GM23338 (cell line): ENCODE results near the gene BMAL1. TPM values are rescaled to one million over a fixed set of nuclear protein-coding genes. Genes with fewer than 3 reads are reported as not detected.

Experiments
- ATAC-seq: fragments of 200-7000 bp; cut with Tn5 transposase; 3 replicates; pipeline ENCODE4 v1.9.1; 2020
- DNase-seq: peaks from one replicate; pipeline ENCODE4 v3.0.0-alpha.2; 2015; ENCODE audit warnings: low spot score
- H2AFZ ChIP-seq: fragments of 200-600 bp; sonication (generic); 2 replicates; pipeline ENCODE4 v1.8.0; 2016; ENCODE audit warnings: antibody characterized with exemption, mild to moderate bottlenecking, moderate library complexity
- H3F3A ChIP-seq: fragments of 200-600 bp; sonication (generic); replicated peaks from 2 replicates; pipeline ENCODE4 v1.8.0; 2017; ENCODE audit warnings: antibody characterized with exemption, mixed run types, low read depth
- H3K27ac ChIP-seq: fragments of 200-600 bp; sonication (generic); 2 replicates; pipeline ENCODE4 v1.6.1; 2016; ENCODE audit warnings: low read depth
- H3K27me3 ChIP-seq: fragments of 200-600 bp; sonication (generic); 2 replicates; pipeline ENCODE4 v1.8.0; 2016; ENCODE audit warnings: mild to moderate bottlenecking, mixed run types, moderate library complexity; ENCODE audit not compliant: insufficient read depth
- H3K36me3 ChIP-seq: fragments of 200-600 bp; sonication (generic); 2 replicates; pipeline ENCODE4 v1.8.0; 2016; ENCODE audit warnings: mild to moderate bottlenecking; ENCODE audit not compliant: insufficient read depth
- H3K4me1 ChIP-seq: fragments of 200-600 bp; sonication (generic); 2 replicates; pipeline ENCODE4 v1.8.0; 2016; ENCODE audit warnings: mild to moderate bottlenecking, moderate library complexity; ENCODE audit not compliant: insufficient read depth
- H3K4me2 ChIP-seq: fragments of 200-600 bp; sonication (generic); 2 replicates; pipeline ENCODE4 v1.7.1; 2017; ENCODE audit warnings: mixed run types
- H3K4me3 ChIP-seq: fragments of 200-600 bp; sonication (generic); 2 replicates; pipeline ENCODE4 v1.6.1; 2016; ENCODE audit warnings: mixed run types
- H3K79me2 ChIP-seq: fragments of 200-600 bp; sonication (generic); replicated peaks from 2 replicates; pipeline ENCODE4 v1.8.0; 2017; ENCODE audit warnings: mild to moderate bottlenecking; ENCODE audit not compliant: insufficient read depth
- H3K9me2 ChIP-seq: fragments of 200-600 bp; sonication (generic); 2 replicates; pipeline ENCODE4 v1.8.0; 2017; ENCODE audit not compliant: insufficient read depth
- H4K20me1 ChIP-seq: fragments of 200-600 bp; sonication (generic); replicated peaks from 2 replicates; pipeline ENCODE4 v1.8.0; 2017; ENCODE audit warnings: mild to moderate bottlenecking; ENCODE audit not compliant: insufficient read depth
- H3K27ac Mint-ChIP-seq: 2 replicates; pipeline ENCODE4 v1.8.0; 2020; ENCODE audit warnings: inconsistent platforms, mild to moderate bottlenecking, moderate library complexity, mixed read lengths
- H3K27me3 Mint-ChIP-seq: 3 replicates; pipeline ENCODE4 v1.8.0; 2022; ENCODE audit warnings: low read depth, mild to moderate bottlenecking, moderate library complexity, mixed read lengths, inconsistent platforms; ENCODE audit not compliant: insufficient read depth, poor library complexity
- H3K36me3 Mint-ChIP-seq: 3 replicates; pipeline ENCODE4 v1.8.0; 2021; ENCODE audit warnings: low read depth, mild to moderate bottlenecking, inconsistent platforms, moderate library complexity, mixed read lengths
- H3K4me1 Mint-ChIP-seq: 3 replicates; pipeline ENCODE4 v1.8.0; 2020; ENCODE audit warnings: mild to moderate bottlenecking, inconsistent platforms, mixed read lengths
- H3K4me3 Mint-ChIP-seq: 3 replicates; pipeline ENCODE4 v1.8.0; 2021; ENCODE audit warnings: moderate library complexity, mild to moderate bottlenecking, inconsistent platforms, mixed read lengths
- H3K9me3 Mint-ChIP-seq: 3 replicates; pipeline ENCODE4 v1.8.0; 2020; ENCODE audit warnings: moderate library complexity, mild to moderate bottlenecking, inconsistent platforms, mixed read lengths
- CREB1 ChIP-seq: fragments of 250-450 bp; sonication (Bioruptor Pico); IDR thresholded peaks from 2 replicates; pipeline ENCODE4 v1.5.0; 2020; ENCODE audit warnings: low read depth, mild to moderate bottlenecking, moderate library complexity
- EZH2 ChIP-seq: fragments of 200-600 bp; sonication (generic); IDR thresholded peaks from one replicate; pipeline ENCODE4 v1.8.0; 2017; ENCODE audit warnings: antibody characterized with exemption, mild to moderate bottlenecking, low read depth; ENCODE audit not compliant: unreplicated experiment
- EZH2phosphoT487 ChIP-seq: fragments of 200-600 bp; sonication (generic); IDR thresholded peaks from one replicate; pipeline ENCODE4 v1.8.1; 2018; ENCODE audit warnings: antibody characterized with exemption; ENCODE audit not compliant: unreplicated experiment
- JUNB ChIP-seq: IDR thresholded peaks from one replicate; pipeline ENCODE4 v1.6.1; 2016; ENCODE audit warnings: antibody characterized with exemption; ENCODE audit not compliant: unreplicated experiment
- NANOG ChIP-seq: IDR thresholded peaks from 2 replicates; pipeline ENCODE4 v1.6.1; 2016; ENCODE audit warnings: antibody characterized with exemption, borderline replicate concordance
- POLR2AphosphoS5 ChIP-seq: IDR thresholded peaks from 2 replicates; pipeline ENCODE4 v1.6.1; 2016; ENCODE audit warnings: antibody characterized with exemption, low read depth
- STAT1 ChIP-seq: IDR thresholded peaks from one replicate; pipeline ENCODE4 v1.6.1; 2016; ENCODE audit warnings: antibody characterized with exemption; ENCODE audit not compliant: unreplicated experiment
- ZNF114 ChIP-seq: fragments of 250-450 bp; sonication (Bioruptor Pico); IDR thresholded peaks from 2 replicates; pipeline ENCODE4 v1.5.0; 2020; ENCODE audit warnings: mild to moderate bottlenecking, moderate library complexity
- ZNF331 ChIP-seq: fragments of 250-450 bp; sonication (Bioruptor Pico); IDR thresholded peaks from 2 replicates; pipeline ENCODE4 v1.5.0; 2020; ENCODE audit warnings: low read depth, mild to moderate bottlenecking, moderate library complexity
- polyA plus RNA-seq: library from polyadenylated mRNA; unstranded; fragments of >200 nt; fragmentation: Nextera tagmentation; extraction: Ambion mirVana; gene quantifications from 2 replicates; pipeline ENCODE4 v1.2.1, GENCODE V29; 2016
- total RNA-seq: library from RNA; depleted of rRNA; stranded (reverse); fragments of >200 nt; shearing (Covaris generic); gene quantifications from 2 replicates; pipeline ENCODE4 v1.2.3, GENCODE V29; 2014
- TF ChIP-seq, protein P1 (sequence below): IDR thresholded peaks from 2 replicates; pipeline ENCODE4 v1.6.1; 2016; ENCODE audit warnings: antibody characterized with exemption
- TF ChIP-seq, protein P2 (sequence below): fragments of 250-450 bp; sonication (Bioruptor Pico); IDR thresholded peaks from 2 replicates; pipeline ENCODE4 v1.5.0; 2020; ENCODE audit warnings: mild to moderate bottlenecking, moderate library complexity
- TF ChIP-seq, protein P3 (sequence below), 2 experiments: fragments of 200-600 bp in 1 of 2; sonication (generic) in 1 of 2; conservative IDR thresholded peaks; 2 replicates each; pipeline versions ENCODE4 v1.5.1 to v1.6.1; 2016 to 2017; ENCODE audit warnings: antibody characterized with exemption in 2 of 2, low read depth in 2 of 2, mild to moderate bottlenecking in 2 of 2, moderate library complexity in 1 of 2

The BMAL1 gene
- total and polyA plus RNA-seq, 2 experiments from 2014 or later, result 5.1 to 7.2 TPM

DNA sequence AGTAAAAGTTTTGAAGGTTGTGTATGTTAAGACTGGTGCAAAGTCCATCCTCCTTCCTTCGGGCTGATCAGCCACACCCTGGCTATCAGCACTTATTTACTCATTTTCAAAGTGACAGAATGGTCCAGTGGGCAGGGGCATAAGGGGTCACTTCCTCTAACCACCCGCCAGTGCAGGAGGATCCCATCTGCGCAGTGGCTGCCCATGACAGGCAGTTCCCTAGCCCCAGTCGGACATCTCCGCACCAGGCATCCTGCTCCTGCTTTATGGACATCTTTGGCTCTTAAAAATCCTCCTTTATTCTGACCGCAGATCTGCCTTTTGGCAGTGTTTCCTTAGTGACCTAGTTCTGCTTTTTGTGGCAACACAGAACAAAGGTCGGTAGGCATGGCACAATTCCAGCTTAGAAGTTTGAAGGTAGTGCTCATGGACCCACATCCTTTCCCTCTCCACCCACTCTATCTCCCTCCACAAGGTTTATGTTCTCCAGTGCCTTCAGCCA lies 55.9 kb downstream of the BMAL1 start:
- H2AFZ ChIP-seq, result no peak overlapping the region
- no peaks in the 10 kb centered on the region for H3K36me3 ChIP-seq
- no peak overlapping the region for H3K4me3 ChIP-seq
- H3K27me3 ChIP-seq, result no peaks in the 10 kb centered on the region
- Mint-ChIP-seq H3K27me3 (no peaks in the 10 kb centered on the region), H3K4me3 (no peak overlapping the region), H3K27ac (no peak overlapping the region), H3K4me1 (peaks cover 3% of the 10 kb centered on the region; the same call in 1 of the 3 replicates), H3K36me3 (no peaks in the 10 kb centered on the region), H3K9me3 (no peaks in the 10 kb centered on the region)
- TF ChIP-seq, protein P1, sequence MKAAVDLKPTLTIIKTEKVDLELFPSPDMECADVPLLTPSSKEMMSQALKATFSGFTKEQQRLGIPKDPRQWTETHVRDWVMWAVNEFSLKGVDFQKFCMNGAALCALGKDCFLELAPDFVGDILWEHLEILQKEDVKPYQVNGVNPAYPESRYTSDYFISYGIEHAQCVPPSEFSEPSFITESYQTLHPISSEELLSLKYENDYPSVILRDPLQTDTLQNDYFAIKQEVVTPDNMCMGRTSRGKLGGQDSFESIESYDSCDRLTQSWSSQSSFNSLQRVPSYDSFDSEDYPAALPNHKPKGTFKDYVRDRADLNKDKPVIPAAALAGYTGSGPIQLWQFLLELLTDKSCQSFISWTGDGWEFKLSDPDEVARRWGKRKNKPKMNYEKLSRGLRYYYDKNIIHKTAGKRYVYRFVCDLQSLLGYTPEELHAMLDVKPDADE, result no peak
- TF ChIP-seq EZH2, result no peak
- no peak for TF ChIP-seq POLR2AphosphoS5
- no peak for TF ChIP-seq NANOG
- TF ChIP-seq EZH2phosphoT487, result no peak
- TF ChIP-seq JUNB, result no peak
- TF ChIP-seq ZNF331 (CRISPR knock-in tag), result no peak
- TF ChIP-seq CREB1 (CRISPR knock-in tag), result no peak
- no peak for TF ChIP-seq ZNF114 (CRISPR knock-in tag)
- TF ChIP-seq, protein P2, sequence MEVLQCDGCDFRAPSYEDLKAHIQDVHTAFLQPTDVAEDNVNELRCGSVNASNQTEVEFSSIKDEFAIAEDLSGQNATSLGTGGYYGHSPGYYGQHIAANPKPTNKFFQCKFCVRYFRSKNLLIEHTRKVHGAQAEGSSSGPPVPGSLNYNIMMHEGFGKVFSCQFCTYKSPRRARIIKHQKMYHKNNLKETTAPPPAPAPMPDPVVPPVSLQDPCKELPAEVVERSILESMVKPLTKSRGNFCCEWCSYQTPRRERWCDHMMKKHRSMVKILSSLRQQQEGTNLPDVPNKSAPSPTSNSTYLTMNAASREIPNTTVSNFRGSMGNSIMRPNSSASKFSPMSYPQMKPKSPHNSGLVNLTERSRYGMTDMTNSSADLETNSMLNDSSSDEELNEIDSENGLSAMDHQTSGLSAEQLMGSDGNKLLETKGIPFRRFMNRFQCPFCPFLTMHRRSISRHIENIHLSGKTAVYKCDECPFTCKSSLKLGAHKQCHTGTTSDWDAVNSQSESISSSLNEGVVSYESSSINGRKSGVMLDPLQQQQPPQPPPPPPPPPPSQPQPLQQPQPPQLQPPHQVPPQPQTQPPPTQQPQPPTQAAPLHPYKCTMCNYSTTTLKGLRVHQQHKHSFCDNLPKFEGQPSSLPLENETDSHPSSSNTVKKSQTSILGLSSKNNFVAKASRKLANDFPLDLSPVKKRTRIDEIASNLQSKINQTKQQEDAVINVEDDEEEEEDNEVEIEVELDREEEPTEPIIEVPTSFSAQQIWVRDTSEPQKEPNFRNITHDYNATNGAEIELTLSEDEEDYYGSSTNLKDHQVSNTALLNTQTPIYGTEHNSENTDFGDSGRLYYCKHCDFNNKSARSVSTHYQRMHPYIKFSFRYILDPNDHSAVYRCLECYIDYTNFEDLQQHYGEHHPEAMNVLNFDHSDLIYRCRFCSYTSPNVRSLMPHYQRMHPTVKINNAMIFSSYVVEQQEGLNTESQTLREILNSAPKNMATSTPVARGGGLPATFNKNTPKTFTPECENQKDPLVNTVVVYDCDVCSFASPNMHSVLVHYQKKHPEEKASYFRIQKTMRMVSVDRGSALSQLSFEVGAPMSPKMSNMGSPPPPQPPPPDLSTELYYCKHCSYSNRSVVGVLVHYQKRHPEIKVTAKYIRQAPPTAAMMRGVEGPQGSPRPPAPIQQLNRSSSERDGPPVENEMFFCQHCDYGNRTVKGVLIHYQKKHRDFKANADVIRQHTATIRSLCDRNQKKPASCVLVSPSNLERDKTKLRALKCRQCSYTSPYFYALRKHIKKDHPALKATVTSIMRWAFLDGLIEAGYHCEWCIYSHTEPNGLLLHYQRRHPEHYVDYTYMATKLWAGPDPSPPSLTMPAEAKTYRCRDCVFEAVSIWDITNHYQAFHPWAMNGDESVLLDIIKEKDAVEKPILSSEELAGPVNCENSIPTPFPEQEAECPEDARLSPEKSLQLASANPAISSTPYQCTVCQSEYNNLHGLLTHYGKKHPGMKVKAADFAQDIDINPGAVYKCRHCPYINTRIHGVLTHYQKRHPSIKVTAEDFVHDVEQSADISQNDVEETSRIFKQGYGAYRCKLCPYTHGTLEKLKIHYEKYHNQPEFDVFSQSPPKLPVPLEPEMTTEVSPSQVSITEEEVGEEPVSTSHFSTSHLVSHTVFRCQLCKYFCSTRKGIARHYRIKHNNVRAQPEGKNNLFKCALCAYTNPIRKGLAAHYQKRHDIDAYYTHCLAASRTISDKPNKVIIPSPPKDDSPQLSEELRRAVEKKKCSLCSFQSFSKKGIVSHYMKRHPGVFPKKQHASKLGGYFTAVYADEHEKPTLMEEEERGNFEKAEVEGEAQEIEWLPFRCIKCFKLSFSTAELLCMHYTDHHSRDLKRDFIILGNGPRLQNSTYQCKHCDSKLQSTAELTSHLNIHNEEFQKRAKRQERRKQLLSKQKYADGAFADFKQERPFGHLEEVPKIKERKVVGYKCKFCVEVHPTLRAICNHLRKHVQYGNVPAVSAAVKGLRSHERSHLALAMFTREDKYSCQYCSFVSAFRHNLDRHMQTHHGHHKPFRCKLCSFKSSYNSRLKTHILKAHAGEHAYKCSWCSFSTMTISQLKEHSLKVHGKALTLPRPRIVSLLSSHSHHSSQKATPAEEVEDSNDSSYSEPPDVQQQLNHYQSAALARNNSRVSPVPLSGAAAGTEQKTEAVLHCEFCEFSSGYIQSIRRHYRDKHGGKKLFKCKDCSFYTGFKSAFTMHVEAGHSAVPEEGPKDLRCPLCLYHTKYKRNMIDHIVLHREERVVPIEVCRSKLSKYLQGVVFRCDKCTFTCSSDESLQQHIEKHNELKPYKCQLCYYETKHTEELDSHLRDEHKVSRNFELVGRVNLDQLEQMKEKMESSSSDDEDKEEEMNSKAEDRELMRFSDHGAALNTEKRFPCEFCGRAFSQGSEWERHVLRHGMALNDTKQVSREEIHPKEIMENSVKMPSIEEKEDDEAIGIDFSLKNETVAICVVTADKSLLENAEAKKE (CRISPR knock-in tag), result no peak
- TF ChIP-seq, protein P3, sequence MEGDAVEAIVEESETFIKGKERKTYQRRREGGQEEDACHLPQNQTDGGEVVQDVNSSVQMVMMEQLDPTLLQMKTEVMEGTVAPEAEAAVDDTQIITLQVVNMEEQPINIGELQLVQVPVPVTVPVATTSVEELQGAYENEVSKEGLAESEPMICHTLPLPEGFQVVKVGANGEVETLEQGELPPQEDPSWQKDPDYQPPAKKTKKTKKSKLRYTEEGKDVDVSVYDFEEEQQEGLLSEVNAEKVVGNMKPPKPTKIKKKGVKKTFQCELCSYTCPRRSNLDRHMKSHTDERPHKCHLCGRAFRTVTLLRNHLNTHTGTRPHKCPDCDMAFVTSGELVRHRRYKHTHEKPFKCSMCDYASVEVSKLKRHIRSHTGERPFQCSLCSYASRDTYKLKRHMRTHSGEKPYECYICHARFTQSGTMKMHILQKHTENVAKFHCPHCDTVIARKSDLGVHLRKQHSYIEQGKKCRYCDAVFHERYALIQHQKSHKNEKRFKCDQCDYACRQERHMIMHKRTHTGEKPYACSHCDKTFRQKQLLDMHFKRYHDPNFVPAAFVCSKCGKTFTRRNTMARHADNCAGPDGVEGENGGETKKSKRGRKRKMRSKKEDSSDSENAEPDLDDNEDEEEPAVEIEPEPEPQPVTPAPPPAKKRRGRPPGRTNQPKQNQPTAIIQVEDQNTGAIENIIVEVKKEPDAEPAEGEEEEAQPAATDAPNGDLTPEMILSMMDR (conservative IDR thresholded peaks at IDR 0.05; ENCODE audit: low read depth in 2 of 2), result no peak
- no peak for TF ChIP-seq STAT1
- no peaks in the 10 kb centered on the region for H3K4me1 ChIP-seq
- H3K27ac ChIP-seq, result no peak overlapping the region
- no peaks in the 10 kb centered on the region for H3K9me2 ChIP-seq
- H4K20me1 ChIP-seq, result no peaks in the 10 kb centered on the region
- H3F3A ChIP-seq, result no peaks in the 10 kb centered on the region
- no peaks in the 10 kb centered on the region for H3K79me2 ChIP-seq
- DNase-seq (no peak), ATAC-seq (no peak)
- no peak overlapping the region for H3K4me2 ChIP-seq
